MM.1S (cell line): Measurements from ENCODE around the gene PLD1.

Source experiments
- DNase-seq: peaks from one replicate; pipeline ENCODE4 v3.0.0-alpha.2; 2015
- H2AFZ ChIP-seq: fragments of 300-600 bp; sonication (generic); 2 replicates; pipeline ENCODE4 v1.6.0; 2016; ENCODE audit warnings: antibody characterized with exemption, low read length
- H3F3A ChIP-seq: fragments of 300-600 bp; sonication (generic); 2 replicates; pipeline ENCODE4 v1.6.1; 2016; ENCODE audit warnings: mild to moderate bottlenecking, antibody characterized with exemption, low read length, moderate library complexity, mixed read lengths; ENCODE audit not compliant: insufficient read depth
- H3K27ac ChIP-seq: fragments of 300-600 bp; sonication (generic); 2 replicates; pipeline ENCODE4 v1.5.1; 2016; ENCODE audit warnings: mild to moderate bottlenecking, low read length
- H3K27me3 ChIP-seq: fragments of 300-600 bp; sonication (generic); replicated peaks from 2 replicates; pipeline ENCODE4 v1.6.0; 2016; ENCODE audit warnings: low read length; ENCODE audit not compliant: insufficient read depth
- H3K36me3 ChIP-seq: fragments of 300-600 bp; sonication (generic); replicated peaks from 2 replicates; pipeline ENCODE4 v1.6.1; 2016; ENCODE audit warnings: mild to moderate bottlenecking, low read length, mixed read lengths; ENCODE audit not compliant: insufficient read depth
- H3K4me1 ChIP-seq: fragments of 300-600 bp; sonication (generic); 2 replicates; pipeline ENCODE4 v1.6.1; 2016; ENCODE audit warnings: low read length, mixed read lengths
- H3K4me2 ChIP-seq: fragments of 300-600 bp; sonication (generic); 2 replicates; pipeline ENCODE4 v1.6.0; 2016; ENCODE audit warnings: low read depth, low read length
- H3K4me3 ChIP-seq: fragments of 300-600 bp; sonication (generic); 2 replicates; pipeline ENCODE4 v1.5.1; 2016; ENCODE audit warnings: low read length, mixed read lengths
- H3K79me2 ChIP-seq: fragments of 300-600 bp; sonication (generic); 2 replicates; pipeline ENCODE4 v1.6.1; 2016; ENCODE audit warnings: mixed run types, low read length, mixed read lengths
- H3K9ac ChIP-seq: fragments of 300-600 bp; sonication (generic); 2 replicates; pipeline ENCODE4 v1.6.1; 2016; ENCODE audit warnings: low read length, mixed read lengths
- H3K9me2 ChIP-seq: fragments of 300-600 bp; sonication (generic); replicated peaks from 2 replicates; pipeline ENCODE4 v1.6.1; 2016; ENCODE audit warnings: mild to moderate bottlenecking, low read length, mixed read lengths; ENCODE audit not compliant: insufficient read depth
- H3K9me3 ChIP-seq: fragments of 300-600 bp; sonication (generic); replicated peaks from 2 replicates; pipeline ENCODE4 v1.6.1; 2016; ENCODE audit warnings: mild to moderate bottlenecking, low read length, mixed read lengths; ENCODE audit not compliant: insufficient read depth
- H4K20me1 ChIP-seq: fragments of 300-600 bp; sonication (generic); 2 replicates; pipeline ENCODE4 v1.6.1; 2016; ENCODE audit warnings: mild to moderate bottlenecking, low read length, moderate library complexity, mixed read lengths; ENCODE audit not compliant: insufficient read depth
- EZH2 ChIP-seq: fragments of 300-600 bp; sonication (generic); optimal IDR thresholded peaks from 2 replicates; pipeline ENCODE3; 2017; ENCODE audit warnings: low read depth, mild to moderate bottlenecking, antibody characterized with exemption, low read length, mixed read lengths
- EZH2phosphoT487 ChIP-seq: fragments of 300-600 bp; sonication (generic); IDR thresholded peaks from 2 replicates; pipeline ENCODE4 v1.6.1; 2018; ENCODE audit warnings: antibody characterized with exemption, low read length
- TF ChIP-seq, protein P1 (sequence below): fragments of 300-600 bp; sonication (generic); IDR thresholded peaks from 2 replicates; pipeline ENCODE4 v1.5.1; 2016; ENCODE audit warnings: antibody characterized with exemption, low read length, mixed read lengths

PLD1 gene

DNA sequence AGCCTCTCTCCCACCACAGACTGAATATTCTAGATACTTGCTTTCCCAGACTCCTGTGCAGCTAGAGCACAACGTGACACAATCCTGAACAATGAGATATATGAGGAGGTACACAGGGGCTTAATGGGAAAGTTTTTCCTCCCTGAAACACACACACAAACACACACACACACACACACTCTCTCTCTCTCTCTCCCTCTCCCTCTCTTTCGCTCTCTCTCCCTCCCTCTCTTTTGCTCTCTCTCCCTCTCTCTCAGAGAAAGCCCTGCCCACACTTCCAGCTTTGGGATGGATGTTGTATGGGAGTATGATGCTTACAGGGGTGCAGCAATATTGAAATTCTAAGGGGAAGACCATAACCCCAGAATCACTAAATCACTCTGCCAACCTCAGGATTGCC, 110.1 kb downstream of the PLD1 start:
- Histone ChIP-seq H2AFZ (no peak overlapping the region), H3F3A (no peaks in the 10 kb centered on the region), H3K27ac (no peak overlapping the region), H3K9ac (no peak overlapping the region), H3K9me3 (no peaks in the 10 kb centered on the region), H4K20me1 (no peaks in the 10 kb centered on the region), H3K4me3 (no peak overlapping the region), H3K27me3 (no peaks in the 10 kb centered on the region), H3K79me2 (no peaks in the 10 kb centered on the region), H3K4me1 (no peaks in the 10 kb centered on the region), H3K9me2 (no peaks in the 10 kb centered on the region), H3K36me3 (no peaks in the 10 kb centered on the region), H3K4me2 (no peak overlapping the region)
- DNase-seq: no peak
- no peak for TF ChIP-seq EZH2phosphoT487
- no peak for TF ChIP-seq EZH2
- TF ChIP-seq, protein P1, sequence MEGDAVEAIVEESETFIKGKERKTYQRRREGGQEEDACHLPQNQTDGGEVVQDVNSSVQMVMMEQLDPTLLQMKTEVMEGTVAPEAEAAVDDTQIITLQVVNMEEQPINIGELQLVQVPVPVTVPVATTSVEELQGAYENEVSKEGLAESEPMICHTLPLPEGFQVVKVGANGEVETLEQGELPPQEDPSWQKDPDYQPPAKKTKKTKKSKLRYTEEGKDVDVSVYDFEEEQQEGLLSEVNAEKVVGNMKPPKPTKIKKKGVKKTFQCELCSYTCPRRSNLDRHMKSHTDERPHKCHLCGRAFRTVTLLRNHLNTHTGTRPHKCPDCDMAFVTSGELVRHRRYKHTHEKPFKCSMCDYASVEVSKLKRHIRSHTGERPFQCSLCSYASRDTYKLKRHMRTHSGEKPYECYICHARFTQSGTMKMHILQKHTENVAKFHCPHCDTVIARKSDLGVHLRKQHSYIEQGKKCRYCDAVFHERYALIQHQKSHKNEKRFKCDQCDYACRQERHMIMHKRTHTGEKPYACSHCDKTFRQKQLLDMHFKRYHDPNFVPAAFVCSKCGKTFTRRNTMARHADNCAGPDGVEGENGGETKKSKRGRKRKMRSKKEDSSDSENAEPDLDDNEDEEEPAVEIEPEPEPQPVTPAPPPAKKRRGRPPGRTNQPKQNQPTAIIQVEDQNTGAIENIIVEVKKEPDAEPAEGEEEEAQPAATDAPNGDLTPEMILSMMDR: no peak

DNA sequence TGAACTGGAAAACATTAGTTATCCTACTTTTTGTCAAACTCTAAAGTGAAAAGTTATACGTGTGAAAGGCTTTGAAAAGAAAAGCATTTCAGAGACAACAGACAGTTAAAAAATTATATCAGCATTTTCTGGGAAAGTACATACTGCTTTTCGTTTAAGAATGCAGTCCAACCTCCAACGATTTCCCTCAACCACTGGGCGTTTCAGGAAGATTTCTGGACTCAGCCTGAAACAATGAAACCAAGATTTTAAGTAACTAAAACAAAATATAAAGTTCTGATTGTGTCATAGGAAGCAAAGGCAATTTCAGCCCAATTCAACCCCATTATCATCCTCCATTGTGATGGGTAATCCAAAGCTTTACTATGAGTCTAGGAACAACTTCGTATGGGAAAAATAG, 110.7 kb downstream of the PLD1 start:
- H3K9ac ChIP-seq: no peak overlapping the region
- no peak overlapping the region for H2AFZ ChIP-seq
- TF ChIP-seq EZH2phosphoT487: no peak
- no peak for TF ChIP-seq EZH2
- TF ChIP-seq, protein P1: no peak
- H3K27me3 ChIP-seq: no peaks in the 10 kb centered on the region
- H4K20me1 ChIP-seq: no peaks in the 10 kb centered on the region
- H3K4me2 ChIP-seq: no peak overlapping the region
- H3K9me3 ChIP-seq: no peaks in the 10 kb centered on the region
- H3F3A ChIP-seq: no peaks in the 10 kb centered on the region
- H3K36me3 ChIP-seq: no peaks in the 10 kb centered on the region
- no peaks in the 10 kb centered on the region for H3K4me1 ChIP-seq
- no peaks in the 10 kb centered on the region for H3K79me2 ChIP-seq
- H3K27ac ChIP-seq: no peak overlapping the region
- no peak overlapping the region for H3K4me3 ChIP-seq
- H3K9me2 ChIP-seq: no peaks in the 10 kb centered on the region
- DNase-seq: no peak

DNA sequence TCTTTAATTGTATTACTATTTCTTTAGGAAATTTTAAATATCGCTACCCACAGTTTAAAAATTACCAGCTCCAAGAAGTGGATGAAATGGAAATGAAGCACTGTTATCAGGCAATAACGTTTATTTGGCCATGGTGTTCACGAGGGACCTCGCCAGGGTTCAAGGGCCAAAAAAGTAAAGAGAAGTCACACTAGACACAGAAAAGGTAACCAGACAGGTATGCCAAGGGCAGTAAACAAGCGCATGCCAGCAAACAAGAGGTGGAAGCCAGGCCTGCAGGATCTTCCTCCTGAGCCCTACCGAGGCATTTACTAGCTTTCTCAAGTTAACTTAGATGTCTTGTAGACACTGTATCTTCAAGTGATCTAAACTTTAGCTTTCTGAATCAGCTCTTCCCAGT, 113.5 kb downstream of the PLD1 start:
- TF ChIP-seq, protein P1: no peak
- TF ChIP-seq EZH2phosphoT487 (no peak), EZH2 (no peak)
- Histone ChIP-seq H3K4me1 (no peaks in the 10 kb centered on the region), H3K4me2 (no peak overlapping the region), H2AFZ (no peak overlapping the region), H3K27me3 (no peaks in the 10 kb centered on the region), H3K9me2 (no peaks in the 10 kb centered on the region), H3F3A (no peaks in the 10 kb centered on the region), H3K9me3 (no peaks in the 10 kb centered on the region), H3K4me3 (no peak overlapping the region), H3K79me2 (no peaks in the 10 kb centered on the region), H3K27ac (no peak overlapping the region), H3K36me3 (no peaks in the 10 kb centered on the region), H4K20me1 (no peaks in the 10 kb centered on the region), H3K9ac (no peak overlapping the region)
- DNase-seq: no peak
